Activated naive CD8-positive, alpha-beta T cell treated with anti-CD3 and anti-CD28 coated beads, Interleukin-2, amount 10 ng/mL, durations not matched to agents 7 days and 5 days (primary cell): ENCODE data around the gene YIPF6. TPM values are rescaled to one million over a fixed set of nuclear protein-coding genes. Genes with fewer than 3 reads are reported as not detected.
"Not testable (repeated sequence)": the region's sequence is repeated elsewhere in the genome, so short reads cannot be mapped to it uniquely, and the experiment has no call there.

Source experiments
- ATAC-seq: fragments of 150-1000 bp; cut with Tn5 transposase; one replicate; pipeline ENCODE4 v1.10.0; 2021; ENCODE audit warnings: low read depth, moderate library complexity
- POLR2A ChIA-PET: fragments of 350-600 bp; sonication (Branson Sonifier 250); formaldehyde crosslinking; loops from one replicate; lab custom pipeline; 2021; ENCODE audit warnings: antibody characterized with exemption; lab: Charles Lee
- DNase-seq: peaks from one replicate; pipeline ENCODE4 v3.0.0; 2021
- H3K27ac Mint-ChIP-seq: one replicate; pipeline ENCODE4 v1.8.0; 2022; ENCODE audit warnings: mild to moderate bottlenecking, mixed read lengths
- H3K27me3 Mint-ChIP-seq: one replicate; pipeline ENCODE4 v1.8.0; 2022; ENCODE audit warnings: mild to moderate bottlenecking, moderate library complexity, mixed read lengths
- H3K36me3 Mint-ChIP-seq: one replicate; pipeline ENCODE4 v1.8.0; 2021; ENCODE audit warnings: mild to moderate bottlenecking, mixed read lengths
- H3K4me1 Mint-ChIP-seq: one replicate; pipeline ENCODE4 v1.8.0; 2021; ENCODE audit warnings: mixed read lengths
- H3K4me3 Mint-ChIP-seq: one replicate; pipeline ENCODE4 v1.8.0; 2022; ENCODE audit warnings: mild to moderate bottlenecking, moderate library complexity, mixed read lengths
- H3K9me3 Mint-ChIP-seq: one replicate; pipeline ENCODE4 v1.8.0; 2021; ENCODE audit warnings: mixed read lengths
- total RNA-seq, 2 experiments: library from RNA; stranded (reverse); gene quantifications; one replicate each; pipeline ENCODE4 v1.2.3, GENCODE V29; 2021

Gene YIPF6
- total RNA-seq, 2 experiments from 2014 or later = 14.4 to 17.2 TPM

- POLR2A ChIA-PET = no interaction called here
- Mint-ChIP-seq H3K4me1 (no peaks in the 10 kb centered on the region), H3K27ac (no peak overlapping the region)
Observed at GRCh38 chrX:68488657-68489056, 10.2 kb upstream of the YIPF6 start.

GRCh38 chrX:68490644-68491043 lies 8.2 kb upstream of the YIPF6 start:
- Mint-ChIP-seq H3K4me3 (no peak overlapping the region), H3K4me1 (no peaks in the 10 kb centered on the region), H3K27ac (no peak overlapping the region), H3K36me3 (no peaks in the 10 kb centered on the region), H3K27me3 (peaks cover 7% of the 10 kb centered on the region), H3K9me3 (no peaks in the 10 kb centered on the region)
- POLR2A ChIA-PET = no interaction called here
- DNase-seq (no peak), ATAC-seq (no peak)

More at GRCh38 chrX:68488657-68489056, 10.2 kb upstream of the YIPF6 start:
- H3K9me3 Mint-ChIP-seq = no peaks in the 10 kb centered on the region
- no peaks in the 10 kb centered on the region for H3K36me3 Mint-ChIP-seq
- peaks cover 10% of the 10 kb centered on the region for H3K27me3 Mint-ChIP-seq
- DNase-seq (no peak), ATAC-seq (no peak)
- no peak overlapping the region for H3K4me3 Mint-ChIP-seq

GRCh38 chrX:68492583-68492982 lies 6.3 kb upstream of the YIPF6 start:
- DNase-seq (no peak), ATAC-seq (no peak)
- H3K36me3 Mint-ChIP-seq = no peaks in the 10 kb centered on the region
- no peak overlapping the region for H3K27ac Mint-ChIP-seq
- H3K27me3 Mint-ChIP-seq = peaks cover 7% of the 10 kb centered on the region
- H3K4me1 Mint-ChIP-seq = no peaks in the 10 kb centered on the region
- H3K9me3 Mint-ChIP-seq = no peaks in the 10 kb centered on the region
- POLR2A ChIA-PET = no interaction called here
- no peak overlapping the region for H3K4me3 Mint-ChIP-seq

- H3K4me1 Mint-ChIP-seq, H3K4me3 Mint-ChIP-seq, POLR2A ChIA-PET, H3K27ac Mint-ChIP-seq, H3K36me3 Mint-ChIP-seq, H3K27me3 Mint-ChIP-seq, DNase-seq, H3K9me3 Mint-ChIP-seq, ATAC-seq: not testable (repeated sequence)
Observed at GRCh38 chrX:68493776-68494175, 5.1 kb upstream of the YIPF6 start.

GRCh38 chrX:68498044-68498507 lies 775 bp upstream of the YIPF6 start:
- peaks cover 4% of the 10 kb centered on the region for H3K27me3 Mint-ChIP-seq
- DNase-seq = no peak
- ATAC-seq = no peak
- peaks cover under 1% of the 10 kb centered on the region for H3K36me3 Mint-ChIP-seq
- H3K4me3 Mint-ChIP-seq = peak overlapping the region; percentile 98
- POLR2A ChIA-PET = no interaction called here
- H3K4me1 Mint-ChIP-seq = peaks cover 5% of the 10 kb centered on the region
- peak overlapping the region; percentile 99 for H3K27ac Mint-ChIP-seq
- no peaks in the 10 kb centered on the region for H3K9me3 Mint-ChIP-seq

GRCh38 chrX:68499543-68500504 lies 973 bp downstream of the YIPF6 start:
- peaks cover 9% of the 10 kb centered on the region for H3K4me1 Mint-ChIP-seq

GRCh38 chrX:68503836-68504636 lies 5.2 kb downstream of the YIPF6 start:
- Mint-ChIP-seq H3K4me1 (peaks cover 11% of the 10 kb centered on the region), H3K27me3 (no peaks in the 10 kb centered on the region), H3K4me3 (no peak overlapping the region), H3K9me3 (no peaks in the 10 kb centered on the region), H3K27ac (no peak overlapping the region), H3K36me3 (peaks cover 9% of the 10 kb centered on the region)
- DNase-seq = no peak
- ATAC-seq = peak; percentile 56
- POLR2A ChIA-PET = no interaction called here

More at GRCh38 chrX:68499543-68500504, 973 bp downstream of the YIPF6 start:
- peak overlapping the region; percentile 98 for H3K4me3 Mint-ChIP-seq
- DNase-seq (no peak), ATAC-seq (no peak)
- H3K36me3 Mint-ChIP-seq = peaks cover 3% of the 10 kb centered on the region
- H3K27me3 Mint-ChIP-seq = peaks cover under 1% of the 10 kb centered on the region
- POLR2A ChIA-PET = no interaction called here
- H3K9me3 Mint-ChIP-seq = no peaks in the 10 kb centered on the region
- H3K27ac Mint-ChIP-seq = peak overlapping the region; percentile 99

GRCh38 chrX:68506649-68507048 lies 7.8 kb downstream of the YIPF6 start:
- no peak overlapping the region for H3K27ac Mint-ChIP-seq
- POLR2A ChIA-PET = no interaction called here
- no peaks in the 10 kb centered on the region for H3K9me3 Mint-ChIP-seq
- ATAC-seq (no peak), DNase-seq (no peak)
- H3K4me3 Mint-ChIP-seq = no peak overlapping the region
- peaks cover 13% of the 10 kb centered on the region for H3K4me1 Mint-ChIP-seq
- peaks cover 9% of the 10 kb centered on the region for H3K36me3 Mint-ChIP-seq
- H3K27me3 Mint-ChIP-seq = no peaks in the 10 kb centered on the region

- no peak overlapping the region for H3K4me3 Mint-ChIP-seq
- no peaks in the 10 kb centered on the region for H3K9me3 Mint-ChIP-seq
Observed at GRCh38 chrX:68508799-68509198, 9.9 kb downstream of the YIPF6 start.

GRCh38 chrX:68511255-68511654 lies 12.4 kb downstream of the YIPF6 start:
- peaks cover 3% of the 10 kb centered on the region for H3K4me1 Mint-ChIP-seq
- no peaks in the 10 kb centered on the region for H3K27me3 Mint-ChIP-seq
- H3K4me3 Mint-ChIP-seq = no peak overlapping the region
- ATAC-seq (no peak), DNase-seq (no peak)
- peaks cover 4% of the 10 kb centered on the region for H3K36me3 Mint-ChIP-seq
- H3K27ac Mint-ChIP-seq = no peak overlapping the region
- H3K9me3 Mint-ChIP-seq = no peaks in the 10 kb centered on the region
- POLR2A ChIA-PET = no interaction called here

More at GRCh38 chrX:68508799-68509198, 9.9 kb downstream of the YIPF6 start:
- no peak overlapping the region for H3K27ac Mint-ChIP-seq
- peaks cover 9% of the 10 kb centered on the region for H3K4me1 Mint-ChIP-seq
- ATAC-seq = no peak
- no peak for DNase-seq
- H3K27me3 Mint-ChIP-seq = no peaks in the 10 kb centered on the region
- peaks cover 6% of the 10 kb centered on the region for H3K36me3 Mint-ChIP-seq
- POLR2A ChIA-PET = no interaction called here

GRCh38 chrX:68524680-68525079 lies 25.8 kb downstream of the YIPF6 start:
- H3K4me3 Mint-ChIP-seq, ATAC-seq, H3K27me3 Mint-ChIP-seq, POLR2A ChIA-PET, H3K27ac Mint-ChIP-seq, H3K4me1 Mint-ChIP-seq, H3K9me3 Mint-ChIP-seq, DNase-seq: not testable (repeated sequence)
- H3K36me3 Mint-ChIP-seq = peaks cover 60% of the 10 kb centered on the region

GRCh38 chrX:68532831-68533533 lies 34.1 kb downstream of the YIPF6 start:
- DNase-seq (no peak), ATAC-seq (no peak)
- Mint-ChIP-seq H3K27ac (no peak overlapping the region), H3K36me3 (peaks cover 29% of the 10 kb centered on the region), H3K27me3 (no peaks in the 10 kb centered on the region), H3K9me3 (no peaks in the 10 kb centered on the region), H3K4me1 (no peaks in the 10 kb centered on the region), H3K4me3 (no peak overlapping the region)
- POLR2A ChIA-PET = no interaction called here

GRCh38 chrX:68533656-68534055 lies 34.8 kb downstream of the YIPF6 start:
- no peaks in the 10 kb centered on the region for H3K9me3 Mint-ChIP-seq

More at GRCh38 chrX:68533656-68534055, 34.8 kb downstream of the YIPF6 start:
- Mint-ChIP-seq H3K27ac (no peak overlapping the region), H3K36me3 (peaks cover 23% of the 10 kb centered on the region), H3K4me1 (no peaks in the 10 kb centered on the region), H3K4me3 (no peak overlapping the region), H3K27me3 (no peaks in the 10 kb centered on the region)
- POLR2A ChIA-PET = no interaction called here
- ATAC-seq (no peak), DNase-seq (no peak)
